Measurements from ENCODE around the gene SMPDL3A.

The SMPDL3A gene

DNA sequence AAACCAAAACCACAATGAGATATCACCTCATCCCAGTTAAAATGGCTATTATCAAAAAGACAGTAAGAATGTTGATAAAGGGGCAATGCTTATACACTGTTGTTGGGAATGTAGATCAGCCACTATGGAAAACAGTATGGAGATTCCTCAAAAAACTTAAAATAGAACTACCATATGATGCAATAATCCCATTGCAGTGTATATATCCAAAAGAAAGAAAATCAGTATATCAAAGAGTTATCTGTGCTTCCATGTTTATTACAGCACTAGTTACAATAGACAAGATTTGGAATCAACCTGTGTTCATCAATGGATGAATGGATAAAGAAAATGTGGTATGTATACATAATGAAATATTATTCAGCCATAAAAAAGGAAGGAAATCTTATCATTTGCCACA, 13.1 kb upstream of the SMPDL3A start:
- in situ Hi-C loops (cut with MboI; ENCODE audit: low sequenced_read_pairs, unreplicated experiment), result no loop called here
- TF ChIP-seq CTCF (IDR thresholded peaks at IDR 0.05; ENCODE audit: borderline replicate concordance, control extremely low read depth, extremely low read depth, insufficient read depth, missing control alignments), result no peak
- no peak for DNase-seq (ENCODE audit: low spot score)

GRCh38 chr6:122778302-122778701, 10.8 kb upstream of the SMPDL3A start:
- no peak for TF ChIP-seq CTCF (IDR thresholded peaks at IDR 0.05; ENCODE audit: borderline replicate concordance, control extremely low read depth, extremely low read depth, insufficient read depth, missing control alignments)
- in situ Hi-C loops (cut with MboI; ENCODE audit: low sequenced_read_pairs, unreplicated experiment), result no loop called here
- DNase-seq (ENCODE audit: low spot score), result no peak

- no peak for DNase-seq (ENCODE audit: low spot score)
- in situ Hi-C loops (cut with MboI; ENCODE audit: low sequenced_read_pairs, unreplicated experiment), result no loop called here
Measured at GRCh38 chr6:122778985-122779661, 9.9 kb upstream of the SMPDL3A start.

DNA sequence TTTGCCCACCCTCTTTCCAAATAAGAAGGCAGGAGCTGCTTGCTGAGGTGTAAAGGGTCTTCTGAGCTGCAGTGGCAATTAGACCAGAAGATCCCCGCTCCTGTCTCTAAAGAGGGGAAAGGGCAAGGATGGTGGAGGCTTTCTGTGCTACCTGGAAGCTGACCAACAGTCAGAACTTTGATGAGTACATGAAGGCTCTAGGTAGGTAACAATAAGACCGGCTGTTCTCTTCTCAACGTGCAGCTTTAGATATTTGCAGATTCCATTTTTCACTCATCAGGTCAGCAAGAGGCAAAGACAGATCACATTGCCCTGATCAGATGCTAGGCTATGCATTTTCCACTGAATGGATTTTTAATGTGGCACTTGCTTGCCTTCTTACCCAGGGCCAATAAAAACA, 9.4 kb upstream of the SMPDL3A start, which contains the start of gene FABP7:
TSS of gene FABP7 (plus strand) at position 50 of the 400 bp plus-strand sequence. CDS start at position 129, 79 bp downstream.
- TF ChIP-seq CTCF (IDR thresholded peaks at IDR 0.05; ENCODE audit: borderline replicate concordance, control extremely low read depth, extremely low read depth, insufficient read depth, missing control alignments), result no peak
- DNase-seq (ENCODE audit: low spot score), result no peak
- in situ Hi-C loops (cut with MboI; ENCODE audit: low sequenced_read_pairs, unreplicated experiment), result no loop called here

More at GRCh38 chr6:122778985-122779661, 9.9 kb upstream of the SMPDL3A start:
- TF ChIP-seq CTCF (IDR thresholded peaks at IDR 0.05; ENCODE audit: borderline replicate concordance, control extremely low read depth, extremely low read depth, insufficient read depth, missing control alignments), result no peak

- in situ Hi-C loops (cut with MboI; ENCODE audit: low sequenced_read_pairs, unreplicated experiment), result no loop called here
- TF ChIP-seq CTCF (IDR thresholded peaks at IDR 0.05; ENCODE audit: borderline replicate concordance, control extremely low read depth, extremely low read depth, insufficient read depth, missing control alignments), result no peak
- no peak for DNase-seq (ENCODE audit: low spot score)
Measured at GRCh38 chr6:122780114-122780513, 8.9 kb upstream of the SMPDL3A start.

DNA sequence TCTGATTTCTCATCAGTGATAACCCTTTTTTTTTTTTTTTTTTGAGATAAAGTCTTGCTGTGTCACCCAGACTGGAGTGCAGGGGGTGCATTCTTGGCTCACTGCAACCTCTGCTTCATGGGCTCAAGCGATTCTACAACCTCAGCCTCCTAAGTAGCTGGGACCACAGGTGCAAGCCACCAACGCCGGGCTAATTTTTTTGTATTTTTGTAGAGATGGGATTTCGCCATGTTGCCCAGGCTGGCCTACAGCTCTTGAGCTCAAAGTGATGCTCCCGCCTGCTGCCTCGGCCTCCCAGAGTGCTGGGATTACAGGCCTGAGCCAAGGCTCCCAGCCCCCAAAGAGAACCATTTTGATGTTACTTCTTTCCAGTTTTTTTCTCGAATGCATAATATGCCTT, 7.3 kb upstream of the SMPDL3A start:
- in situ Hi-C loops (cut with MboI; ENCODE audit: low sequenced_read_pairs, unreplicated experiment), result no loop called here
- TF ChIP-seq CTCF (IDR thresholded peaks at IDR 0.05; ENCODE audit: borderline replicate concordance, control extremely low read depth, extremely low read depth, insufficient read depth, missing control alignments), result no peak
- DNase-seq (ENCODE audit: low spot score), result no peak

All from GM13976 (cell line).